ENCODE data around the gene GSG1L. TPM values are rescaled to one million over a fixed set of nuclear protein-coding genes. Genes with fewer than 3 reads are reported as not detected.

GSG1L gene
- total RNA-seq, 1 donor from 2014 or later, result not detected

GRCh38 chr16:27789595-27790241 is 273.8 kb downstream of the GSG1L start:
- no peaks in the 10 kb centered on the region for H3K27me3 Mint-ChIP-seq
- H3K27ac Mint-ChIP-seq, result no peak overlapping the region
- intact Hi-C loops (cut with micrococcal nuclease), result no loop called here
- no peak overlapping the region for H3K4me3 Mint-ChIP-seq
- no peaks in the 10 kb centered on the region for H3K4me1 Mint-ChIP-seq
- no peaks in the 10 kb centered on the region for H3K36me3 Mint-ChIP-seq (ENCODE audit: low read depth)
- H3K9me3 Mint-ChIP-seq, result no peaks in the 10 kb centered on the region
- no peak for DNase-seq

GRCh38 chr16:27789150-27789549 is 274.4 kb downstream of the GSG1L start:
- Mint-ChIP-seq H3K27me3 (no peaks in the 10 kb centered on the region), H3K36me3 (ENCODE audit: low read depth) (no peaks in the 10 kb centered on the region), H3K4me3 (no peak overlapping the region)

GRCh38 chr16:27787665-27788064 is 275.8 kb downstream of the GSG1L start:
- no peaks in the 10 kb centered on the region for H3K36me3 Mint-ChIP-seq (ENCODE audit: low read depth)
- no peak overlapping the region for H3K27ac Mint-ChIP-seq
- H3K4me3 Mint-ChIP-seq, result no peak overlapping the region
- H3K9me3 Mint-ChIP-seq, result no peaks in the 10 kb centered on the region
- H3K27me3 Mint-ChIP-seq, result no peaks in the 10 kb centered on the region
- intact Hi-C loops (cut with micrococcal nuclease), result no loop called here
- H3K4me1 Mint-ChIP-seq, result no peaks in the 10 kb centered on the region
- no peak for DNase-seq

More at GRCh38 chr16:27789150-27789549, 274.4 kb downstream of the GSG1L start:
- Mint-ChIP-seq H3K9me3 (no peaks in the 10 kb centered on the region), H3K27ac (no peak overlapping the region), H3K4me1 (no peaks in the 10 kb centered on the region)
- intact Hi-C loops (cut with micrococcal nuclease), result no loop called here
- DNase-seq, result no peak

- Mint-ChIP-seq H3K4me3 (no peak overlapping the region), H3K9me3 (no peaks in the 10 kb centered on the region), H3K27me3 (no peaks in the 10 kb centered on the region), H3K27ac (no peak overlapping the region), H3K4me1 (no peaks in the 10 kb centered on the region), H3K36me3 (ENCODE audit: low read depth) (no peaks in the 10 kb centered on the region)
- no peak for DNase-seq
- intact Hi-C loops (cut with micrococcal nuclease), result no loop called here
Measured at GRCh38 chr16:27786923-27787625, 276.4 kb downstream of the GSG1L start.

- no peaks in the 10 kb centered on the region for H3K27me3 Mint-ChIP-seq
- H3K4me1 Mint-ChIP-seq, result no peaks in the 10 kb centered on the region
- no peak overlapping the region for H3K4me3 Mint-ChIP-seq
- H3K9me3 Mint-ChIP-seq, result no peaks in the 10 kb centered on the region
- intact Hi-C loops (cut with micrococcal nuclease), result no loop called here
- H3K27ac Mint-ChIP-seq, result no peak overlapping the region
- DNase-seq, result no peak
- H3K36me3 Mint-ChIP-seq (ENCODE audit: low read depth), result no peaks in the 10 kb centered on the region
Measured at GRCh38 chr16:27786221-27786922, 277.1 kb downstream of the GSG1L start.

GRCh38 chr16:27785307-27785678 is 278.2 kb downstream of the GSG1L start:
- Mint-ChIP-seq H3K27ac (no peak overlapping the region), H3K9me3 (no peaks in the 10 kb centered on the region), H3K4me3 (no peak overlapping the region), H3K36me3 (ENCODE audit: low read depth) (no peaks in the 10 kb centered on the region), H3K4me1 (no peaks in the 10 kb centered on the region), H3K27me3 (no peaks in the 10 kb centered on the region)
- intact Hi-C loops (cut with micrococcal nuclease), result no loop called here
- DNase-seq, result no peak

GRCh38 chr16:27784351-27785306 is 278.9 kb downstream of the GSG1L start:
- no peak overlapping the region for H3K27ac Mint-ChIP-seq
- DNase-seq, result no peak
- no peak overlapping the region for H3K4me3 Mint-ChIP-seq
- intact Hi-C loops (cut with micrococcal nuclease), result no loop called here
- no peaks in the 10 kb centered on the region for H3K4me1 Mint-ChIP-seq
- H3K27me3 Mint-ChIP-seq, result no peaks in the 10 kb centered on the region
- no peaks in the 10 kb centered on the region for H3K9me3 Mint-ChIP-seq
- no peaks in the 10 kb centered on the region for H3K36me3 Mint-ChIP-seq (ENCODE audit: low read depth)

- no peak overlapping the region for H3K4me3 Mint-ChIP-seq
- no peak for DNase-seq
- H3K4me1 Mint-ChIP-seq, result no peaks in the 10 kb centered on the region
- H3K27me3 Mint-ChIP-seq, result no peaks in the 10 kb centered on the region
- H3K9me3 Mint-ChIP-seq, result no peaks in the 10 kb centered on the region
- H3K36me3 Mint-ChIP-seq (ENCODE audit: low read depth), result no peaks in the 10 kb centered on the region
- no peak overlapping the region for H3K27ac Mint-ChIP-seq
- intact Hi-C loops (cut with micrococcal nuclease), result no loop called here
Measured at GRCh38 chr16:27781981-27782880, 281.3 kb downstream of the GSG1L start.

GRCh38 chr16:27781195-27781524 is 282.4 kb downstream of the GSG1L start:
- no peak overlapping the region for H3K27ac Mint-ChIP-seq
- intact Hi-C loops (cut with micrococcal nuclease), result no loop called here
- no peaks in the 10 kb centered on the region for H3K36me3 Mint-ChIP-seq (ENCODE audit: low read depth)
- no peaks in the 10 kb centered on the region for H3K4me1 Mint-ChIP-seq
- no peak overlapping the region for H3K4me3 Mint-ChIP-seq
- no peak for DNase-seq
- H3K9me3 Mint-ChIP-seq, result no peaks in the 10 kb centered on the region
- H3K27me3 Mint-ChIP-seq, result no peaks in the 10 kb centered on the region

GRCh38 chr16:27780468-27781194 is 282.9 kb downstream of the GSG1L start:
- no peaks in the 10 kb centered on the region for H3K36me3 Mint-ChIP-seq (ENCODE audit: low read depth)

GRCh38 chr16:27779641-27780164 is 283.8 kb downstream of the GSG1L start:
- intact Hi-C loops (cut with micrococcal nuclease), result no loop called here
- Mint-ChIP-seq H3K9me3 (no peaks in the 10 kb centered on the region), H3K4me1 (no peaks in the 10 kb centered on the region), H3K27ac (no peak overlapping the region), H3K27me3 (no peaks in the 10 kb centered on the region), H3K36me3 (ENCODE audit: low read depth) (no peaks in the 10 kb centered on the region), H3K4me3 (no peak overlapping the region)
- no peak for DNase-seq

More at GRCh38 chr16:27780468-27781194, 282.9 kb downstream of the GSG1L start:
- Mint-ChIP-seq H3K9me3 (no peaks in the 10 kb centered on the region), H3K4me1 (no peaks in the 10 kb centered on the region), H3K4me3 (no peak overlapping the region), H3K27ac (no peak overlapping the region), H3K27me3 (no peaks in the 10 kb centered on the region)
- intact Hi-C loops (cut with micrococcal nuclease), result no loop called here
- no peak for DNase-seq

GRCh38 chr16:27778926-27779570 is 284.5 kb downstream of the GSG1L start:
- DNase-seq, result no peak
- H3K4me1 Mint-ChIP-seq, result no peaks in the 10 kb centered on the region
- no peaks in the 10 kb centered on the region for H3K36me3 Mint-ChIP-seq (ENCODE audit: low read depth)
- no peak overlapping the region for H3K27ac Mint-ChIP-seq
- intact Hi-C loops (cut with micrococcal nuclease), result no loop called here
- no peaks in the 10 kb centered on the region for H3K27me3 Mint-ChIP-seq
- no peaks in the 10 kb centered on the region for H3K9me3 Mint-ChIP-seq
- no peak overlapping the region for H3K4me3 Mint-ChIP-seq
